ENCODE results near the gene PGBD1. TPM values are rescaled to one million over a fixed set of nuclear protein-coding genes. Genes with fewer than 3 reads are reported as not detected.

PGBD1 gene
- total and polyA plus RNA-seq, 10 of the 15 experiments (the other 5 are each of a cell fraction or from before 2014, with no cell fraction given), result 1.9 to 4.9 (median 3.8) TPM

DNA sequence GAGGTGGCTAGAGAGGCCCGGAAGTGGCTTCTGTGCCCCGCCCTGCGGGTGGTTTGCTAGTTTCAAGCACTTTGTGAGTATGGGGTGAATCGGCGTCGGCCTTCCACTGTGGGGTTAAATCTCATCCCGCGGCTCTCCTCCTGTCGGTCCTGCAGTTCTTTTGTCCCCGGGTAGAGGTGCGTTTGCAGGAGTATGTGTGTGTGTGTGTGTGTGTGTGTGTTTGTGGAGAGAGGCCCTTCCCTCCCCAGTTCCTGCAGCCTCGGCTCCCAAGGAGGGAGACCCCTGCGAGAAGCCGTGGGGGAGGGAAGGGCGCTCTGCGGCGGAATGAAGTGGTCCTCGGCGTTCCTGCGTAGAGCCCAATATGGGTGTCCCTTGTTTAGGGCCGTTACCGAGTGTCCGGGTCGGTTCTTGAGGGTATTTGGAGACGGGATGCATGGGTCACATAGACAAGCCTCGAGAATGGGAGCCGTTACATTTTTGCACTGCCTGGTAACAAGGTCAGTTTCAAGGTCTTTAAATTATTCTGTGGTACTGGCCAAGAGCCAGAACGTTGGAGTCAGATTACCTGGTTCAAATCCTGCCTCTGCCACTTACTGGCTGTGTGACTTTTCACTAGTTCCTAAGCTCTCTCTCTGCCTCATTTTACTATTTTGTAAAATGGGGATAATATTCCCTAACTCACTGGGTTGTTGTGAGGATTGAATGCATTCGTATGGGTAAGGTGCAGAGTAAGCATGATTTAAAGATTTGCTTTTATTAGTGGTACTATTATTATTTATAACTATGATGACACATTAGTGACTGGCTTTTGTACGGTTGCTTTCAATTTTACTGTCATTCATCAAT is 68.7 kb downstream of the PGBD1 start, which contains the start of gene ZKSCAN3 (continued):
- no peak for TF ChIP-seq DPF2 (IDR thresholded peaks at IDR 0.05)
- TF ChIP-seq JUNB (IDR thresholded peaks at IDR 0.05), result no peak; the same call in 1 of the 2 replicates
- peak; percentile 77 for TF ChIP-seq HDGF (IDR thresholded peaks at IDR 0.05)
- TF ChIP-seq, protein P1, sequence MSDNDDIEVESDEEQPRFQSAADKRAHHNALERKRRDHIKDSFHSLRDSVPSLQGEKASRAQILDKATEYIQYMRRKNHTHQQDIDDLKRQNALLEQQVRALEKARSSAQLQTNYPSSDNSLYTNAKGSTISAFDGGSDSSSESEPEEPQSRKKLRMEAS (IDR thresholded peaks at IDR 0.05; ENCODE audit: low read depth, low read length), result no peak

DNA sequence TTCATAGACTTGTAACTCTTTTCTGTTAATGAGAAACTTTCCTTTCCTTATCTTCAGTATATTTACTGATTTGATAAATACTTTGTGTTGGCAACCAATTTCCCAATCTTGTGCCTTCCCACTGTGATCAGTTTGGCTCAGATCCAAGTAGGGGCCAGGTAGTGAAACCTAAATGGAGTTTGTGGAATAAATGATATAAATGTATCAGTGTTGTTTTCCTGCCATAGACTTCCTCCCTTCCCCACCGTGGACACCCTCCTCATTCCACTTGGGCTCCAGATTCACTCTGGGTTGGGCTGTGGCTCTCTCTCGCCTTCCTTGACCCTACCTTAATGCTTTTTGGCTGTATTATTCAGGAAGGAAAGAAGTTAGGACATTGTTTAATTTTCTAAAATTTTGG is 69.7 kb downstream of the PGBD1 start:
- Histone ChIP-seq H2AFZ (ENCODE audit: control insufficient read depth, low read depth, low read length) (no peak overlapping the region), H3K27me3 (replicated peaks in 1 of 2; ENCODE audit: control insufficient read depth in 2 of 2, insufficient read depth in 2 of 2, low read length in 1 of 2) (no peaks in the 10 kb centered on the region), H3K27ac (ENCODE audit: control insufficient read depth, insufficient read depth) (no peak overlapping the region), H3K9me3 (replicated peaks; ENCODE audit: control insufficient read depth, insufficient read depth, low read length) (no peaks in the 10 kb centered on the region; the same call in 2 of the 3 replicates), H3K4me2 (ENCODE audit: control insufficient read depth, insufficient read depth) (peak overlapping the region; percentile 90), H3K79me2 (ENCODE audit: control insufficient read depth, insufficient read depth, low read length) (peaks cover 17% of the 10 kb centered on the region), H4K20me1 (ENCODE audit: control insufficient read depth, insufficient read depth) (no peaks in the 10 kb centered on the region), H3K4me3 (peak overlapping the region; percentile 93; the same call in 1 of the 2 replicates), H3K9ac (ENCODE audit: control insufficient read depth, insufficient read depth, low read length) (no peak overlapping the region), H3K36me3 (ENCODE audit: control insufficient read depth in 2 of 2, insufficient read depth in 2 of 2, low read length in 1 of 2) (no peaks in the 10 kb centered on the region), H3K4me1 (ENCODE audit: control insufficient read depth, insufficient read depth, low read length) (no peaks in the 10 kb centered on the region)
- WGBS (ENCODE audit: insufficient coverage, insufficient replicate concordance, low lambda C conversion rate, missing lambda C conversion rate), result 97% methylated on average over 2 of the region's 2 CpGs
- POLR2A ChIA-PET, result no interaction called here
- in situ Hi-C loops (cut with MboI), result loop anchor here (25.0 kb wide), 1 partner anchor 1189 kb away; no protein-coding TSS in a partner anchor
- BruUV-seq (replicated peaks), result no TSS peak
- ATAC-seq (no peak), DNase-seq (ENCODE audit: low read depth, low spot score) (no peak), FAIRE-seq (no peak)
- intact Hi-C loops (cut with micrococcal nuclease; ENCODE audit: unreplicated experiment), result loop anchor here (5.0 to 10.0 kb wide), 3 partner anchors 124 to 1186 kb away; partner anchors contain the start of gene ZSCAN9
- TF ChIP-seq GATAD2B (conservative IDR thresholded peaks at IDR 0.05; ENCODE audit: low read depth) (no peak), NFIC (IDR thresholded peaks at IDR 0.05; ENCODE audit: low read depth, low read length) (no peak), RCOR1 (conservative IDR thresholded peaks at IDR 0.05; ENCODE audit: low read depth, low read length) (no peak)
- TF ChIP-seq, protein P2, sequence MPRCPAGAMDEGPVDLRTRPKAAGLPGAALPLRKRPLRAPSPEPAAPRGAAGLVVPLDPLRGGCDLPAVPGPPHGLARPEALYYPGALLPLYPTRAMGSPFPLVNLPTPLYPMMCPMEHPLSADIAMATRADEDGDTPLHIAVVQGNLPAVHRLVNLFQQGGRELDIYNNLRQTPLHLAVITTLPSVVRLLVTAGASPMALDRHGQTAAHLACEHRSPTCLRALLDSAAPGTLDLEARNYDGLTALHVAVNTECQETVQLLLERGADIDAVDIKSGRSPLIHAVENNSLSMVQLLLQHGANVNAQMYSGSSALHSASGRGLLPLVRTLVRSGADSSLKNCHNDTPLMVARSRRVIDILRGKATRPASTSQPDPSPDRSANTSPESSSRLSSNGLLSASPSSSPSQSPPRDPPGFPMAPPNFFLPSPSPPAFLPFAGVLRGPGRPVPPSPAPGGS (IDR thresholded peaks at IDR 0.05; ENCODE audit: borderline replicate concordance, insufficient read depth, low read depth, low read length, poor library complexity, severe bottlenecking), result no peak
- TF ChIP-seq, protein P3, sequence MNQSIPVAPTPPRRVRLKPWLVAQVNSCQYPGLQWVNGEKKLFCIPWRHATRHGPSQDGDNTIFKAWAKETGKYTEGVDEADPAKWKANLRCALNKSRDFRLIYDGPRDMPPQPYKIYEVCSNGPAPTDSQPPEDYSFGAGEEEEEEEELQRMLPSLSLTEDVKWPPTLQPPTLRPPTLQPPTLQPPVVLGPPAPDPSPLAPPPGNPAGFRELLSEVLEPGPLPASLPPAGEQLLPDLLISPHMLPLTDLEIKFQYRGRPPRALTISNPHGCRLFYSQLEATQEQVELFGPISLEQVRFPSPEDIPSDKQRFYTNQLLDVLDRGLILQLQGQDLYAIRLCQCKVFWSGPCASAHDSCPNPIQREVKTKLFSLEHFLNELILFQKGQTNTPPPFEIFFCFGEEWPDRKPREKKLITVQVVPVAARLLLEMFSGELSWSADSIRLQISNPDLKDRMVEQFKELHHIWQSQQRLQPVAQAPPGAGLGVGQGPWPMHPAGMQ (IDR thresholded peaks at IDR 0.05; ENCODE audit: borderline replicate concordance), result no peak
- RAD21 ChIA-PET (ENCODE audit: unreplicated experiment), result interaction anchor here (1.1 to 1.4 kb wide), 2 partner anchors 16 to 84 kb away, joined by 3 read pairs; partner anchors contain the start of gene ZSCAN26
- SMC1A ChIA-PET (ENCODE audit: uncharacterized antibody, unreplicated experiment), result interaction anchor here (0.6 to 3.9 kb wide), 4 partner anchors 32 to 1185 kb away, joined by 3 to 19 read pairs (median 8); partner anchors contain the start of gene ZSCAN26
- CTCF ChIA-PET, result interaction anchor here (1.3 kb wide), 1 partner anchor 96 kb away, joined by 3 read pairs; no protein-coding TSS in a partner anchor
